ENCODE measurements around the gene GPR84. TPM values are rescaled to one million over a fixed set of nuclear protein-coding genes. Genes with fewer than 3 reads are reported as not detected.

Gene GPR84
- total RNA-seq, 2 donors from 2014 or later: not detected

DNA sequence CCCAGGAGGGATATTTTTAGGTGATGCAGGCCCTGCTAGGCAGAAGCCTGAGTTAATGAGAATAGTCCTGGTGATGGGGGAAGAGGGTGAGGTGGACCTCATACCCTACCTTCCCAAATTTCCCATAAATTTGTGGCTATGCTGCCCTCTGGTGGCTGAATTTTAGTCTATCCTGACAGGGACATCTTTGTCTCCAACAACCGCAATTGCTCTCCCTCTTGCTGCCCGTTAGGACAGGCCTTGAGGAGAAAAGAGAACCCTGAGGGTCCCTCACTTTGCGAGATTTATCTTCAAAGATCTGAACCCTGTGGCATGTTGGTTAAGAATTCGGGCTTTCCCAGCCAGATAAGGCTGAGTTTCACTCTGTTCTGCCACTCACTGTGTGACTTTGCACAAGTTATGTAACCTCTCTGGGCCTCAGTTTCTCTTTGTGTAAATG, 30.0 kb upstream of the GPR84 start:
- Histone ChIP-seq H3K27me3 (no peaks in the 10 kb centered on the region), H3K9me3 (no peaks in the 10 kb centered on the region), H3K4me1 (no peaks in the 10 kb centered on the region), H3K27ac (no peak overlapping the region), H3K4me3 (no peak overlapping the region), H3K36me3 (replicated peaks in 1 of 2; ENCODE audit: insufficient read depth in 1 of 2, low read depth in 2 of 2) (peaks cover 0 to 6% of the 10 kb centered on the region in 2 donors)
- TF ChIP-seq, protein P1, sequence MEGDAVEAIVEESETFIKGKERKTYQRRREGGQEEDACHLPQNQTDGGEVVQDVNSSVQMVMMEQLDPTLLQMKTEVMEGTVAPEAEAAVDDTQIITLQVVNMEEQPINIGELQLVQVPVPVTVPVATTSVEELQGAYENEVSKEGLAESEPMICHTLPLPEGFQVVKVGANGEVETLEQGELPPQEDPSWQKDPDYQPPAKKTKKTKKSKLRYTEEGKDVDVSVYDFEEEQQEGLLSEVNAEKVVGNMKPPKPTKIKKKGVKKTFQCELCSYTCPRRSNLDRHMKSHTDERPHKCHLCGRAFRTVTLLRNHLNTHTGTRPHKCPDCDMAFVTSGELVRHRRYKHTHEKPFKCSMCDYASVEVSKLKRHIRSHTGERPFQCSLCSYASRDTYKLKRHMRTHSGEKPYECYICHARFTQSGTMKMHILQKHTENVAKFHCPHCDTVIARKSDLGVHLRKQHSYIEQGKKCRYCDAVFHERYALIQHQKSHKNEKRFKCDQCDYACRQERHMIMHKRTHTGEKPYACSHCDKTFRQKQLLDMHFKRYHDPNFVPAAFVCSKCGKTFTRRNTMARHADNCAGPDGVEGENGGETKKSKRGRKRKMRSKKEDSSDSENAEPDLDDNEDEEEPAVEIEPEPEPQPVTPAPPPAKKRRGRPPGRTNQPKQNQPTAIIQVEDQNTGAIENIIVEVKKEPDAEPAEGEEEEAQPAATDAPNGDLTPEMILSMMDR (IDR thresholded peaks at IDR 0.05): peak; percentile 49 to 65 (median 55)
- TF ChIP-seq POLR2A (IDR thresholded peaks at IDR 0.05): no peak
- 15 to 16% methylated on average over 4 of the region's 4 CpGs for WGBS, 2 donors
- DNase-seq: peak; percentile 46 to 59 (median 54)
- peak; percentile 45 for ATAC-seq
- intact Hi-C loops (cut with DNase I): no loop called here

DNA sequence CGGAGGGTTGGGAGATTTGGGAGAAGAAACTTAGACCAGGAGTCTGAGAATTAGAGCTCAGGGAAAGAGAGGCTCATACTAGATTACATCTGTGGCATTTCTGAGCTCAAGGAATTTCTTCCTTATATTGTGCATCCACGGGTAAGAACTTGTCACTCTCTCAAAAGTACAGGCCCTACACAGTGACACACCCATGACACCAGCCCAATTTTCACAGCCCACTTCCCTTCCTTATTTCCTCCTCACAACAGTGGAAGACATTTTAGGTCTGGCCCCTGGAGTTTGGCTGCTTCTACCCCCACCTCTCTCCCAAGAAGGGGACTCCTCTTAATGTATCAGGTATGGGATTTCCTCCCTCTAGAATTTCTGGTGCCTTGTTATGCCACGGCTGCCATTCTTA, 29.5 kb upstream of the GPR84 start:
- H3K27me3 ChIP-seq: no peaks in the 10 kb centered on the region
- no peak overlapping the region for H3K27ac ChIP-seq
- H3K4me3 ChIP-seq: no peak overlapping the region
- H3K4me1 ChIP-seq: no peaks in the 10 kb centered on the region
- intact Hi-C loops (cut with DNase I): no loop called here
- TF ChIP-seq, protein P1 (IDR thresholded peaks at IDR 0.05): no peak
- TF ChIP-seq POLR2A (IDR thresholded peaks at IDR 0.05): no peak
- DNase-seq: no peak
- no peak for ATAC-seq
- H3K36me3 ChIP-seq (replicated peaks in 1 of 2; ENCODE audit: insufficient read depth in 1 of 2, low read depth in 2 of 2): peaks cover 0 to 6% of the 10 kb centered on the region in 2 donors
- no peaks in the 10 kb centered on the region for H3K9me3 ChIP-seq
- 51 to 73% methylated on average over 3 of the region's 3 CpGs for WGBS, 2 donors

DNA sequence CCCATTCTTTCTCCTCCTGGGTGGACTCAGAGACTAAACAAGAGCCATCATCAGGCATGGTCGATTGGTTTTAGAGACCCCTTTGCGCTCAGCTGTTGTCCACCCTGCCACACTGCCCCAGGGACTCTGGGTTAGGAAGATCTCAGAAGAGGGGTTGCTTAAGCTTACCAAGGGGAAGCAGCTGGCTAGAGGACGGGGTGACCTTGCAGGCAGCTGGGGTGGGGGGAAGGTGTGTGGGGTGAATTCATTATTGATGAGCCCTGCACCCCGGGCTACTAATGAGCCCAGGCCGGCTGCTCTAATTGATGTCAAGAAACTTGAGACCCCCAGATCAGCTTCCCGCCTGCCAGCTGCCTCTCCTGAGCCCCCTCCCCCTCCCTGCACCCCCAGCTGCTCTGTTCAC, 28.9 kb upstream of the GPR84 start:
- Histone ChIP-seq H3K4me1 (no peaks in the 10 kb centered on the region), H3K9me3 (no peaks in the 10 kb centered on the region), H3K36me3 (replicated peaks in 1 of 2; ENCODE audit: insufficient read depth in 1 of 2, low read depth in 2 of 2) (peaks cover 0 to 5% of the 10 kb centered on the region in 2 donors), H3K27me3 (no peaks in the 10 kb centered on the region), H3K4me3 (no peak overlapping the region), H3K27ac (no peak overlapping the region)
- TF ChIP-seq, protein P1 (IDR thresholded peaks at IDR 0.05): no peak
- no peak for TF ChIP-seq POLR2A (IDR thresholded peaks at IDR 0.05)
- intact Hi-C loops (cut with DNase I): no loop called here
- WGBS, 2 donors: 53 to 62% methylated on average over 6 of the region's 6 CpGs
- DNase-seq (no peak), ATAC-seq (no peak)

DNA sequence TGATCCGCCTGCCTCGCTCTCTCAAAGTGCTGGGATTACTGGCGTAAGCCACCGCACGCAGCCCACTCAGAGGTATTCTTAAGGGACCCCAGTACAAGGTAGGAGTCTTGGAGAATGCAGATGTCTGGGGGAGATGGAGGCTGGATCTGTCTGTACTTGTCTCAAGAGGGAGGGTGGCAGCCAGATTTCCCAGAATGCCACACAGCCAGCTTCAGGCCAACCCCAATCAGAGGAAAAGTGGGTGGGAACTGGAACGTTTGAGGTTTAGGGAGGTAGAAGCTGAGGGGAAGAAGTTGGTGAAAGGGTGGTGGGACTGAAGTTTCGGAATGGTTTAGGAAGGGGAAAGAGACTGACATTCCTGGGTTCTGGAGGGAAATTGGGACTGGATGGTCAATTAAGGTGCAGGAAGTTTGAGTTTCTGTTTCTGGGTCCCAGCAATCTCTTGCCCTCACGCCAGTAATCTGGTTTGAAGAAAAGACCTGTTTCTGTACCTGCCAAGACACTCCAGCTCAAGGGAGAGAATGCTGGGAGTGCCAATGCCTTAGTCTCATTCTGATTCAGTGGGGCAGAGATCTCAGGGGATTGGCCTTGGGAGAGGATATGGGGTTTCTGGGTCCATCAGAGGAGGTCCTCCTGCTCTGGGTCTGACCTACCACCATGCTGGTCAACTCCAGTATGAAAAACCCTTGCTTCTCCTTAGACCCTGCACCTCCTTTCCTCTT, 28.4 kb upstream of the GPR84 start:
- Histone ChIP-seq H3K27ac (no peak overlapping the region), H3K4me1 (no peaks in the 10 kb centered on the region), H3K4me3 (no peak overlapping the region), H3K27me3 (no peaks in the 10 kb centered on the region), H3K36me3 (replicated peaks in 1 of 2; ENCODE audit: insufficient read depth in 1 of 2, low read depth in 2 of 2) (peaks cover 0 to 2% of the 10 kb centered on the region in 2 donors), H3K9me3 (no peaks in the 10 kb centered on the region)
- 79 to 81% methylated on average over 8 of the region's 8 CpGs for WGBS, 2 donors
- DNase-seq (no peak), ATAC-seq (no peak)
- intact Hi-C loops (cut with DNase I): no loop called here
- TF ChIP-seq POLR2A (IDR thresholded peaks at IDR 0.05): no peak
- TF ChIP-seq, protein P1 (IDR thresholded peaks at IDR 0.05): no peak
